Keratinocyte (primary cell): ENCODE measurements around the gene GJC1. TPM values are rescaled to one million over a fixed set of nuclear protein-coding genes. Genes with fewer than 3 reads are reported as not detected.

Experiments used
- DNase-seq: peaks from one replicate; pipeline ENCODE4 v3.0.0-alpha.2; 2011; ENCODE audit warnings: low read depth, missing footprints, low spot score
- FAIRE-seq: peaks from 2 replicates; lab custom pipeline; 2011; peaks lifted over from hg19 to GRCh38; lab: Jason Lieb, UNC
- H2AFZ ChIP-seq: 2 replicates; pipeline ENCODE4 v1.6.0; 2012; ENCODE audit warnings: low read length, control low read depth, inconsistent platforms; ENCODE audit not compliant: control insufficient read depth
- H3K27ac ChIP-seq: 2 replicates; pipeline ENCODE4 v1.5.1; 2011; ENCODE audit warnings: low read length; ENCODE audit not compliant: control insufficient read depth, insufficient read depth
- H3K27me3 ChIP-seq: 3 replicates; pipeline ENCODE4 v1.6.0; 2011; ENCODE audit warnings: low read length; ENCODE audit not compliant: control insufficient read depth, insufficient read depth; ENCODE audit errors: extremely low read depth
- H3K36me3 ChIP-seq, 2 experiments: 2 replicates in 1 of 2; 3 replicates in 1 of 2; pipeline ENCODE4 v1.5.1; 2011; ENCODE audit warnings: low read length in 2 of 2, mild to moderate bottlenecking in 1 of 2; ENCODE audit not compliant: control insufficient read depth in 2 of 2, insufficient read depth in 2 of 2; ENCODE audit errors: extremely low read depth in 1 of 2
- H3K4me1 ChIP-seq: 3 replicates; pipeline ENCODE4 v1.5.1; 2011; ENCODE audit warnings: low read length; ENCODE audit not compliant: control insufficient read depth, insufficient read depth; ENCODE audit errors: extremely low read depth
- H3K4me2 ChIP-seq: 3 replicates; pipeline ENCODE4 v1.6.0; 2011; ENCODE audit warnings: low read depth, low read length; ENCODE audit not compliant: control insufficient read depth, insufficient read depth; ENCODE audit errors: extremely low read depth
- H3K4me3 ChIP-seq, 3 experiments: fragments of 200-600 bp in 1 of 3; sonication (generic) in 1 of 3; 2 replicates in 2 of 3; 3 replicates in 1 of 3; pipeline ENCODE4 v1.5.1; 2011 to 2016; ENCODE audit warnings: low read length in 3 of 3, mild to moderate bottlenecking in 3 of 3, control low read depth in 2 of 3, inconsistent platforms in 1 of 3, low read depth in 1 of 3, mixed read lengths in 1 of 3, mixed run types in 1 of 3, moderate library complexity in 1 of 3; ENCODE audit not compliant: control insufficient read depth in 2 of 3, insufficient read depth in 2 of 3; ENCODE audit errors: extremely low read depth in 1 of 3
- H3K79me2 ChIP-seq: 2 replicates; pipeline ENCODE4 v1.6.0; 2012; ENCODE audit warnings: low read length; ENCODE audit not compliant: control insufficient read depth, insufficient read depth
- H3K9ac ChIP-seq: 3 replicates; pipeline ENCODE4 v1.6.0; 2011; ENCODE audit warnings: low read length; ENCODE audit not compliant: control insufficient read depth, insufficient read depth; ENCODE audit errors: extremely low read depth
- H3K9me1 ChIP-seq: 3 replicates; pipeline ENCODE4 v1.6.0; 2011; ENCODE audit warnings: low read length; ENCODE audit not compliant: control insufficient read depth, insufficient read depth; ENCODE audit errors: extremely low read depth
- H3K9me3 ChIP-seq: 2 replicates; pipeline ENCODE4 v1.5.1; 2012; ENCODE audit warnings: low read depth, low read length; ENCODE audit not compliant: control insufficient read depth
- H4K20me1 ChIP-seq: 3 replicates; pipeline ENCODE4 v1.6.0; 2011; ENCODE audit warnings: low read length; ENCODE audit not compliant: control insufficient read depth, insufficient read depth; ENCODE audit errors: extremely low read depth
- CTCF ChIP-seq, 3 experiments: IDR thresholded peaks in 1 of 3; conservative IDR thresholded peaks in 1 of 3; optimal IDR thresholded peaks in 1 of 3; 2 replicates in 2 of 3; 3 replicates in 1 of 3; pipeline versions ENCODE3 to v1.5.1; 2011; ENCODE audit warnings: low read length in 3 of 3, mild to moderate bottlenecking in 3 of 3, moderate library complexity in 2 of 3, control low read depth in 1 of 3, inconsistent platforms in 1 of 3; ENCODE audit not compliant: insufficient read depth in 2 of 3; ENCODE audit errors: extremely low read depth in 1 of 3
- EZH2 ChIP-seq: IDR thresholded peaks from one replicate; pipeline ENCODE4 v1.6.1; 2012; ENCODE audit warnings: inconsistent platforms, mild to moderate bottlenecking, low read length, moderate library complexity
- dilution Hi-C: fragments of 300-500 bp; cut with MboI; formaldehyde crosslinking; loops from one replicate; pipeline ENCODE4 v1.7.0; 2020; ENCODE audit warnings: low sequenced_read_pairs; ENCODE audit not compliant: extremely low pct_ligation_motif_present
- polyA plus RNA-seq, 5 experiments: library from polyadenylated mRNA; depleted of rRNA in 3 of 5; stranded (reverse) in 3 of 5; stranded (forward) in 1 of 5; unstranded in 1 of 5; fragments of >200 nt; gene quantifications; 1 replicate in 1 of 5; 2 replicates in 3 of 5; 3 replicates in 1 of 5; pipeline versions ENCODE4 v1.2.1 to v1.2.3, GENCODE V29; 2011 to 2012; ENCODE audit warnings: missing spikeins in 2 of 5, low read depth in 1 of 5, low replicate concordance in 1 of 5

GJC1 gene
- polyA plus RNA-seq, 1 donor (not counting 4 experiments of a cell fraction or from before 2014, with no cell fraction given): 11.1 TPM

- H3K9ac ChIP-seq: no peak overlapping the region
- H3K27ac ChIP-seq: no peak overlapping the region
- DNase-seq: no peak
- peaks cover 32 to 54% of the 10 kb centered on the region in 2 experiments for H3K36me3 ChIP-seq
- H3K9me1 ChIP-seq: no peaks in the 10 kb centered on the region
- no peaks in the 10 kb centered on the region for H3K79me2 ChIP-seq
- no peak overlapping the region for H3K4me3 ChIP-seq
- no peaks in the 10 kb centered on the region for H4K20me1 ChIP-seq
- H2AFZ ChIP-seq: no peak overlapping the region
- dilution Hi-C loops: no loop called here
- FAIRE-seq: no peak
- TF ChIP-seq EZH2: no peak
- TF ChIP-seq CTCF (optimal IDR thresholded peaks at IDR 0.05 in 1 of 3, IDR thresholded peaks at IDR 0.05 in 1 of 3, conservative IDR thresholded peaks at IDR 0.05 in 1 of 3; ENCODE audit: extremely low read depth in 1 of 3, insufficient read depth in 2 of 3, low read length in 3 of 3): no peak
- H3K27me3 ChIP-seq: no peaks in the 10 kb centered on the region
- H3K9me3 ChIP-seq: no peaks in the 10 kb centered on the region
- H3K4me2 ChIP-seq: no peak overlapping the region
- H3K4me1 ChIP-seq: no peaks in the 10 kb centered on the region
Measured at GRCh38 chr17:44871556-44871955, 41.5 kb upstream of the GJC1 start.

- Histone ChIP-seq H3K36me3 (peaks cover 33 to 77% of the 10 kb centered on the region in 2 experiments), H3K9ac (no peak overlapping the region), H3K27me3 (no peaks in the 10 kb centered on the region), H3K79me2 (no peaks in the 10 kb centered on the region), H3K9me3 (no peaks in the 10 kb centered on the region), H2AFZ (no peak overlapping the region), H3K4me3 (no peak overlapping the region), H3K27ac (no peak overlapping the region), H3K4me1 (no peaks in the 10 kb centered on the region), H4K20me1 (peaks cover 4% of the 10 kb centered on the region), H3K4me2 (no peak overlapping the region), H3K9me1 (no peaks in the 10 kb centered on the region)
- dilution Hi-C loops: no loop called here
- TF ChIP-seq EZH2: no peak
- no peak for TF ChIP-seq CTCF (optimal IDR thresholded peaks at IDR 0.05 in 1 of 3, IDR thresholded peaks at IDR 0.05 in 1 of 3, conservative IDR thresholded peaks at IDR 0.05 in 1 of 3; ENCODE audit: extremely low read depth in 1 of 3, insufficient read depth in 2 of 3, low read length in 3 of 3)
- FAIRE-seq: no peak
- no peak for DNase-seq
Measured at GRCh38 chr17:44867841-44868240, 37.8 kb upstream of the GJC1 start.
